GM18499 (cell line): ENCODE data around the gene OR5H1.
"Not testable (repeated sequence)": the region's sequence is repeated elsewhere in the genome, so short reads cannot be mapped to it uniquely, and the experiment has no call there.

Source experiments
- ATAC-seq: cut with Tn5 transposase; IDR thresholded peaks from one replicate; pipeline ENCODE4 v1.9.1; 2021; ENCODE audit warnings: moderate number of reproducible peaks; ENCODE audit not compliant: insufficient read depth, unreplicated experiment

OR5H1 gene

GRCh38 chr3:98130421-98130820, at the start of gene OR5H1:
Gene OR5H1 (plus strand): TSS chr3:98130721. CDS start chr3:98132698, 1,977 bp downstream.
- no peak for ATAC-seq

GRCh38 chr3:98086873-98087272, 43.6 kb upstream of the OR5H1 start, which contains the start of gene OR5AC2:
Gene OR5AC2 (plus strand): TSS chr3:98087173. CDS start chr3:98087173, 0 bp downstream.
- no peak for ATAC-seq

GRCh38 chr3:98095882-98096281, 34.6 kb upstream of the OR5H1 start:
- no peak for ATAC-seq

GRCh38 chr3:98099848-98100247, 30.7 kb upstream of the OR5H1 start:
- ATAC-seq = no peak

GRCh38 chr3:98108162-98108561, 22.4 kb upstream of the OR5H1 start:
- ATAC-seq = no peak

- no peak for ATAC-seq
These were observed 20.5 kb upstream of the OR5H1 start for GRCh38 chr3:98109807-98110549.

- no peak for ATAC-seq
These were observed 20.0 kb upstream of the OR5H1 start for GRCh38 chr3:98110550-98110908.

GRCh38 chr3:98114264-98114663, 16.3 kb upstream of the OR5H1 start:
- no peak for ATAC-seq

GRCh38 chr3:98115717-98116116, 14.8 kb upstream of the OR5H1 start:
- ATAC-seq = no peak

- no peak for ATAC-seq
These were observed 6.1 kb downstream of the OR5H1 start for GRCh38 chr3:98136631-98137030.

GRCh38 chr3:98137826-98138557, 7.5 kb downstream of the OR5H1 start:
- not testable (repeated sequence) for ATAC-seq

GRCh38 chr3:98140531-98140930, 10.0 kb downstream of the OR5H1 start:
- ATAC-seq = no peak

GRCh38 chr3:98147179-98147578, 16.7 kb downstream of the OR5H1 start, which contains the start of gene OR5H14:
Gene OR5H14 (plus strand): TSS chr3:98147479. CDS start chr3:98149386, 1,907 bp downstream.
- no peak for ATAC-seq

GRCh38 chr3:98148751-98149150, 18.2 kb downstream of the OR5H1 start:
- ATAC-seq = no peak

- not testable (repeated sequence) for ATAC-seq
These were observed 18.9 kb downstream of the OR5H1 start for GRCh38 chr3:98149456-98149855.

GRCh38 chr3:98151241-98151640, 20.7 kb downstream of the OR5H1 start:
- ATAC-seq = no peak

- no peak for ATAC-seq
These were observed 35.9 kb downstream of the OR5H1 start, which contains the start of gene OR5H15 for GRCh38 chr3:98166396-98166795. Gene OR5H15 (plus strand): TSS chr3:98166696. CDS start chr3:98168700, 2,004 bp downstream.

- no peak for ATAC-seq
These were observed 40.5 kb downstream of the OR5H1 start for GRCh38 chr3:98171071-98171470.

- ATAC-seq = no peak
These were observed 42.1 kb downstream of the OR5H1 start for GRCh38 chr3:98172621-98173020.

- no peak for ATAC-seq
These were observed 49.9 kb downstream of the OR5H1 start for GRCh38 chr3:98180319-98180890.

GRCh38 chr3:98182196-98182595, 51.7 kb downstream of the OR5H1 start:
- ATAC-seq = no peak
